T-helper 1 cell (primary cell): Measurements from ENCODE around the gene DCDC1.
A peak's percentile ranks its signal among the peaks of the same experiment; 100 is the strongest.

Experiments used
- DNase-seq, 5 donors: peaks; one replicate each; pipeline ENCODE4 v3.0.0-alpha.2; 2012 to 2020

Gene DCDC1

GRCh38 chr11:31102875-31103274, 266.7 kb downstream of the DCDC1 start:
- DNase-seq: no peak

- no peak for DNase-seq
These were observed 267.2 kb downstream of the DCDC1 start for GRCh38 chr11:31102316-31102715.

GRCh38 chr11:31096191-31096805, 273.2 kb downstream of the DCDC1 start:
- DNase-seq: no peak

- no peak for DNase-seq
These were observed 276.9 kb downstream of the DCDC1 start for GRCh38 chr11:31092638-31093037.

GRCh38 chr11:31089117-31089516, 280.4 kb downstream of the DCDC1 start:
- no peak for DNase-seq

GRCh38 chr11:31069447-31070205, 299.9 kb downstream of the DCDC1 start:
- no peak for DNase-seq

GRCh38 chr11:31060880-31061279, 308.7 kb downstream of the DCDC1 start:
- no peak for DNase-seq

GRCh38 chr11:31059529-31059928, 310.0 kb downstream of the DCDC1 start:
- DNase-seq: no peak

GRCh38 chr11:31050061-31050765, 319.3 kb downstream of the DCDC1 start:
- no peak for DNase-seq

- no peak for DNase-seq
These were observed 324.2 kb downstream of the DCDC1 start for GRCh38 chr11:31045335-31045734.

GRCh38 chr11:31030138-31030792, 339.3 kb downstream of the DCDC1 start:
- no peak for DNase-seq

- DNase-seq: no peak
These were observed 343.2 kb downstream of the DCDC1 start for GRCh38 chr11:31026315-31026714.

GRCh38 chr11:31022080-31022479, 347.5 kb downstream of the DCDC1 start:
- DNase-seq: no peak

GRCh38 chr11:31019786-31020185, 349.8 kb downstream of the DCDC1 start:
- no peak for DNase-seq

GRCh38 chr11:31005202-31005601, 364.3 kb downstream of the DCDC1 start:
- DNase-seq: no peak

GRCh38 chr11:31001427-31001826, 368.1 kb downstream of the DCDC1 start:
- no peak for DNase-seq

- no peak for DNase-seq
These were observed 369.2 kb downstream of the DCDC1 start for GRCh38 chr11:31000381-31000780.

GRCh38 chr11:30992513-30992849, 377.1 kb downstream of the DCDC1 start:
- peak in 1 of 5 donors; percentile 20 for DNase-seq

GRCh38 chr11:30991802-30992512, 377.6 kb downstream of the DCDC1 start:
- no peak for DNase-seq

GRCh38 chr11:30991376-30991775, 378.2 kb downstream of the DCDC1 start:
- no peak for DNase-seq

- no peak for DNase-seq
These were observed 378.8 kb downstream of the DCDC1 start for GRCh38 chr11:30990625-30991296.

- DNase-seq: no peak
These were observed 381.7 kb downstream of the DCDC1 start for GRCh38 chr11:30987819-30988218.
